ENCODE measurements around the gene EOMES.

Gene EOMES

GRCh38 chr3:27666708-27667107 is 55.4 kb downstream of the EOMES start:
- Histone ChIP-seq H3K79me2 (ENCODE audit: insufficient read depth, low read depth) (no peaks in the 10 kb centered on the region), H4K20me1 (ENCODE audit: insufficient read depth) (no peaks in the 10 kb centered on the region), H3K4me1 (ENCODE audit: low read depth, poor library complexity, severe bottlenecking) (no peaks in the 10 kb centered on the region), H3K9ac (no peak overlapping the region), H3K27ac (no peak overlapping the region), H3K4me3 (IDR thresholded peaks at IDR 0.05; ENCODE audit: insufficient read depth, low read depth, low read length) (no peak overlapping the region), H2AFZ (ENCODE audit: low read depth) (no peak overlapping the region), H3K4me2 (no peak overlapping the region), H3K27me3 (ENCODE audit: insufficient read depth, low read depth) (no peaks in the 10 kb centered on the region), H3K36me3 (ENCODE audit: insufficient read depth) (no peaks in the 10 kb centered on the region)
- TF ChIP-seq CTCF (conservative IDR thresholded peaks at IDR 0.05; ENCODE audit: low read depth, low read length) = no peak

- H3K4me3 ChIP-seq (IDR thresholded peaks at IDR 0.05; ENCODE audit: insufficient read depth, low read depth, low read length) = no peak overlapping the region
- H3K9ac ChIP-seq = no peak overlapping the region
- no peak overlapping the region for H3K4me2 ChIP-seq
Measured at GRCh38 chr3:27666272-27666671, 55.9 kb downstream of the EOMES start.

More at GRCh38 chr3:27666272-27666671, 55.9 kb downstream of the EOMES start:
- no peaks in the 10 kb centered on the region for H3K27me3 ChIP-seq (ENCODE audit: insufficient read depth, low read depth)
- no peak for TF ChIP-seq CTCF (conservative IDR thresholded peaks at IDR 0.05; ENCODE audit: low read depth, low read length)
- no peaks in the 10 kb centered on the region for H3K36me3 ChIP-seq (ENCODE audit: insufficient read depth)
- no peaks in the 10 kb centered on the region for H3K79me2 ChIP-seq (ENCODE audit: insufficient read depth, low read depth)
- no peaks in the 10 kb centered on the region for H3K4me1 ChIP-seq (ENCODE audit: low read depth, poor library complexity, severe bottlenecking)
- H4K20me1 ChIP-seq (ENCODE audit: insufficient read depth) = no peaks in the 10 kb centered on the region
- H2AFZ ChIP-seq (ENCODE audit: low read depth) = no peak overlapping the region
- no peak overlapping the region for H3K27ac ChIP-seq

All from KMS-11 (cell line).